GM03348 (cell line): ENCODE data around the gene ZNF728.
"Not testable (repeated sequence)": the region's sequence is repeated elsewhere in the genome, so short reads cannot be mapped to it uniquely, and the experiment has no call there.

Experiments
- DNase-seq: peaks from one replicate; pipeline ENCODE4 v3.0.0; 2012; ENCODE audit warnings: low spot score

Gene ZNF728

DNA sequence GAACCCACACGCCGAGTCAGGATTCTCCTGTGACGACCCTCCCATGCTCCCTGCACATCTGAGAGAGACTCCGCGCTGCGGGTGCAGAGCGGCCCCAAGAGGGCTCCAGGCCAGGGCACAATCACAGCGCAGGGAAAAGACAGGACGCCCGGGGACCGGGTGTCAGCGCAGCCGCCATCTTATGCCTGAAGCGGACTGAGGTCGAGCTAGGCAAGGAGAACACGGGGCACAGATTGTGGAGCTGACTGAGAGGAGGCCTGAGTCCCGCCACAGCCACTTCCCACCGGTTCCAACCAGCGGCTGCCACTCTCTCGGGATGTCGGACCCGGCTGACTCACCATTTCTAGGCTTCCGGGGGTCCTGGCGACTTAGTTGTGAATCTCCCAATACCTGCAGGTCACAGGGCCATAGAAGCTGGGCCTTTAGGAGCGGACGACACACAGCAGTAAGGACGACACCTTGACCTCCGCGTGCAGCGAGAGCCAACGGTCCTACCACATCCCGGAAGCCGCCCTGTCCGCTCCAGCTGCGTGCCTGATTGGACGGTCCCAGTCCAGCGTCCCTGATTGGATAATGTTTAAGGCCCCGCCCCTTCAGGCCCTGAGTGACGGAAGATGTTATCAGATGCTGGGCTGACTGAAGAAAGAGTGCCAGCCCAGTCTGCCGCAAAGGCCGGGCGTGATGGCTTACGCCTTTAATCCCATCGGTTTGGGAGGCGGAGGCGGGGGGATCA lies at the start of gene ZNF728:
ZNF728 (minus strand) TSS at position 487 of the 733 bp plus-strand sequence; CDS start at position 341, 146 bp downstream.
- peak; percentile 14 for DNase-seq

DNA sequence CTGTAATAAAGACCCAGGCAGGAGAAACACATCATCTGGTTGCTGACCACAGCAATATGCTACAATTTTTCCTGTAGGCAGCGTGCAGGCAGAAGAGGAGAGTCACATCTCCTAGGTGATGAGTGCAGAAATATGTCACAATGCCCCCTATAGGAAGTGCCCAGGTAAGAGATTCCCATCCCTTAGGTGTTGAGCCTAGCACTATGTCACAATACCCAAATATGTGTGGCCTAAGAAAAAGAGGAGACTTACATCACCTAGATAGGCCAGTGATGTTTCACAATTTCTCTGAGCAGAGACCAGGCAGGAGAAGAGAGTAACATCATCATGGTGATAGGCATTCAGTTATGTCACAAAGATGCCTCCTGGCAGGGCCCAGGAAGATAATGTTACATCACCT lies 49.4 kb upstream of the ZNF728 start:
- no peak for DNase-seq

GRCh38 chr19:23049256-23049655 lies 46.3 kb upstream of the ZNF728 start:
- no peak for DNase-seq

GRCh38 chr19:23046743-23047142 lies 43.8 kb upstream of the ZNF728 start:
- no peak for DNase-seq

GRCh38 chr19:23033721-23034120 lies 30.7 kb upstream of the ZNF728 start:
- DNase-seq = no peak

- DNase-seq = no peak
Observed at GRCh38 chr19:23015660-23016059, 12.7 kb upstream of the ZNF728 start.

DNA sequence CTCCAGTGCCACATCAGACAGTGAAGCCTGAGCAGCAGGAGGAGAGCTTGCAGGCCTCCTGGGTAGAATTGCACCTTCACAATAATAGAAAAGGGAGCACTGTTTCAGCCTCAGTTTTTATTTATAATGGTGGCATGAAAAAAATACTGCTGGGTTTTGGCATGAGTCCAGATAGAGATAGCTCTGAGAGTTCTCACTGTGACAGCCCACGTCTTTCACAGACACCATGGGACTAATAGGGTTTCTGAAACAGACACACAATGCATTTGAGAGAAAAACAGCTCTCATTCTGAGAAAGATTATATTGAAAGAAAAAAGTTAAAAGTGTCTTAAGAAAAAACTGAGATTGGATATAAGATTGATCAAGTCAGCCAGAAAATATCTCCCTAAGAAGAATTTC lies 8.0 kb downstream of the ZNF728 start:
- not testable (repeated sequence) for DNase-seq

DNA sequence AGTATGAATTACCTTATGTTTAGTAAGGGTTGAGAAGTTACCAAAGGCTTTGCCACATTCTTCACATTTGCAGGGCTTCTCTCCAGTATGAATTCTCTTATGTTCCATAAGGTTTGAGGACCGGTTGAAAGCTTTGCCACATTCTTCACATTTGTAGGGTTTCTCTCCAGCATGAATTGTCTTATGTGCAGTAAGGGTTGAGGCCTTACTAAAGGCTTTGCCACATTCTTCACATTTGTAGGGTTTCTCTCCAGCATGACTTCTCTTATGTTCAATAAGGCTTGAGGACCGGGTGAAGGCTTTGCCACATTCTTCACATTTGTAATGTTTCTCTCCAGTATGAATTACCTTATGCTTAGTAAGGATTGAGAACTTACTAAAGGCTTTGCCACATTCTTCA lies 26.7 kb downstream of the ZNF728 start:
- no peak for DNase-seq

DNA sequence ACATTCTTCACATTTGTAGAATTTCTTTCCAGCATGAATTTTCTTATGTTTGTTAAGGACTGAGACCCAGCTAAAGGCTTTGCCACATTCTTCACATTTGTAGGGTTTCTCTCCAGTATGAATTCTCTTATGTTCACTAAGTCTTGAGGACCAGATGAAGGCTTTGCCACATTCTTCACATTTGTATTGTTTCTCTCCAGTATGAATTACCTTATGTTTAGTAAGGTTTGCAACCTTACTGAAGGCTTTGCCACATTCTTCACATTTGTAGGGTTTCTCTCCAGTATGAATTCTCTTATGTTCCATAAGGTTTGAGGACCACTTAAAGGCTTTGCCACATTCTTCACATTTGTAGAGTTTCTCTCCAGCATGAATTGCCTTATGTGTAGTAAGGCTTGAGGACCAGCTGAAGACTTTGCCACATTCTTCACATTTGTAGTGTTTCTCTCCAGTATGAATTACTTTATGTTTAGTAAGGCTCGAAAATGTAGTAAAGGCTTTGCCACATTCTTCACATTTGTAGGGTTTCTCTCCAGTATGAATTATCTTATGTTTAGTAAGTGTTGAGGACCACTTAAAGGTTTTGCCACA lies 27.3 kb downstream of the ZNF728 start:
- DNase-seq = not testable (repeated sequence)

GRCh38 chr19:22945560-22945959 lies 57.4 kb downstream of the ZNF728 start:
- no peak for DNase-seq

DNA sequence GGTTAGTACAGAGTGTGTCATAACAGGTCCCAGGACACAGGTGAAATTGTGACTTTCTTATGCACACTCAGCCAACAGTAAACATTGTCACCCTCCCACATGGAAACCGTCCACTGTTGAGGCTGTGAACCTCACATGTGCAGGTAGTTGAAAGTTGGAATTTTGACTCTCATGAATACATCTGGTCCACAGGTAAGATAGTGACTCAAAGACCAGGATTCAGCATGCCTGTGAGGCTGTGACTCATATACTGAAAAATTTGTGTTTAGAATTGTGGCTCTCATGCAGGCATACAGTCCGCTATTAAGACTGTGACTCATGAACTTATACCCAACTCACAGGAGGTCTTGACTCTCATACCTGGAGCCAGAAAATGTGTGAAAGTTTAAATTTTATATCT lies 67.8 kb downstream of the ZNF728 start:
- DNase-seq = no peak

DNA sequence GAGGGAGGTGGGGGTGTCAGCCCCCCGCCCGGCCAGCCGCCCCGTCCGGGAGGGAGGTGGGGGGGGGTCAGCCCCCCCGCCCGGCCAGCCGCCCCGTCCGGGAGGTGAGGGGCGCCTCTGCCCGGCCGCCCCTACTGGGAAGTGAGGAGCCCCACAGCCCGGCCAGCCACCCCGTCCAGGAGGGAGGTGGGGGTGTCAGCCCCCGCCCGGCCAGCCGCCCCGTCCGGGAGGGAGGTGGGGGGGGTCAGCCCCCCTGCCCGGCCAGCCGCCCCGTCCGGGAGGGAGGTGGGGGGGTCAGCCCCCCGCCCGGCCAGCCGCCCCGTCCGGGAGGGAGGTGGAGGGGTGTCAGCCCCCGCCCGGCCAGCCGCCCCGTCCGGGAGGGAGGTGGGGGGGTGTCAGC lies 75.4 kb downstream of the ZNF728 start:
- not testable (repeated sequence) for DNase-seq

GRCh38 chr19:22925181-22925580 lies 77.8 kb downstream of the ZNF728 start:
- not testable (repeated sequence) for DNase-seq
